Heart right ventricle (tissue), 16 donors: Measurements from ENCODE around the gene ATP6V0D1. TPM values are rescaled to one million over a fixed set of nuclear protein-coding genes. Genes with fewer than 3 reads are reported as not detected.

ENCODE experiments used
- ATAC-seq, 8 donors: fragments of 200-7000 bp; cut with Tn5 transposase; one replicate each; pipeline ENCODE4 v1.9.1; 2020; ENCODE audit warnings: mild to moderate bottlenecking in 8 of 8, moderate library complexity in 8 of 8, moderate number of reproducible peaks in 1 of 8
- DNase-seq, 2 donors: peaks; one replicate each; pipeline ENCODE4 v3.0.0-alpha.2; 2020
- H3K27ac ChIP-seq, 10 donors: fragments of 200-600 bp; sonication (generic) in 2 of 10; one replicate each; pipeline versions ENCODE4 v1.5.0 to v1.8.0; 2020 to 2022; ENCODE audit warnings: mild to moderate bottlenecking in 3 of 10
- H3K27me3 ChIP-seq, 7 donors: fragments of 200-600 bp; one replicate each; pipeline ENCODE4 v1.8.0; 2021 to 2022; ENCODE audit warnings: mild to moderate bottlenecking in 2 of 7
- H3K36me3 ChIP-seq, 9 donors: fragments of 200-600 bp; sonication (generic) in 1 of 9; one replicate each; pipeline versions ENCODE4 v1.5.0 to v1.8.0; 2020 to 2022; ENCODE audit warnings: mild to moderate bottlenecking in 2 of 9
- H3K4me1 ChIP-seq, 9 donors: fragments of 200-600 bp; sonication (generic) in 1 of 9; one replicate each; pipeline versions ENCODE4 v1.5.0 to v1.8.0; 2020 to 2022; ENCODE audit warnings: mild to moderate bottlenecking in 4 of 9
- H3K4me3 ChIP-seq, 10 donors: fragments of 200-600 bp; sonication (generic) in 2 of 10; one replicate each; pipeline versions ENCODE4 v1.5.0 to v1.8.0; 2020 to 2022; ENCODE audit warnings: mild to moderate bottlenecking in 7 of 10, moderate library complexity in 2 of 10
- H3K9me3 ChIP-seq, 11 donors: fragments of 200-600 bp in 10 of 11; sonication (generic) in 2 of 11; one replicate each; pipeline versions ENCODE4 v1.5.0 to v1.8.0; 2013 to 2022; ENCODE audit warnings: mild to moderate bottlenecking in 2 of 11, control low read depth in 1 of 11, moderate library complexity in 1 of 11
- CTCF ChIP-seq, 9 donors: fragments of 200-600 bp; sonication (generic) in 2 of 9; IDR thresholded peaks; one replicate each; pipeline versions ENCODE4 v1.5.0 to v1.8.0; 2021 to 2022; ENCODE audit warnings: antibody characterized with exemption in 9 of 9, mild to moderate bottlenecking in 5 of 9, moderate library complexity in 1 of 9
- WGBS, 2 donors: extraction: QIAGEN DNeasy Blood & Tissue Kit; methylation state at CpG; one replicate each; pipeline ENCODE4 v1.1.7; 2013; ENCODE audit warnings: inconsistent platforms in 1 of 2; 5-methylcytosine and 5-hydroxymethylcytosine counted together
- intact Hi-C, 10 donors: fragments of 100-400 bp; cut with DNase I; formaldehyde crosslinking; loops; one replicate each; pipeline versions ENCODE4 v1.11.1 to v1.14.2; 2022
- polyA plus RNA-seq, 2 donors: library from polyadenylated mRNA; stranded (reverse); fragments of 200-250 nt; gene quantifications; one replicate each; pipeline ENCODE4 v1.2.3, GENCODE V29; 2013
- total RNA-seq, 10 donors: library from RNA; stranded (reverse); fragmentation: NEBNext Ultra II Directional in 3 of 10; extraction: Animal tissue kit (Norgen Biotek cat#: 25700) in 3 of 10; gene quantifications; one replicate each; pipeline versions ENCODE4 v1.2.1 to v1.2.4, GENCODE V29; 2021 to 2023
- donor health status: Arrhythmogenic right ventricular cardiomyopathy.
- donor health status: ischemic (EF 13 %, LVEDD 7.1; RV severe dilation, severe dysfunction).
- donor health status: healthy with polysubstance abuse.
- donor health status: DM: no; HTN: yes; CAD: no.
- donor health status: DM: no; HTN: no; CAD: no.
- donor health status: ischemic (EF 25% LVEDD 6.9; RV normal size, moderate dysfunction).
- donor health status: ischemic (EF 25% LVEDD 5.7; RV mildly dilated, moderate dysfunction).
- donor health status: healthy.
- donor health status: DM: yes; HTN: yes; CAD: no.
- donor health status: Ischemic cardiomyopathy.
- donor health status: ischemic (EF 35%, LVEDD 5.7; RV mildly dilated, moderate dysfunction).
- donor health status: nonischemic (EF 11% LVEDD 7.7; RV severe dilation, severe dysfunction).
- donor health status: DM: yes; HTN: yes; CAD: no.
- donor health status: PGD.
- donor health status: ischemic (EF 29% LVEDD 5.4; RV normal size, mild dysfunction).
- donor health status: nonischemic (EF 23%, LVEDD 6.1; RV moderate dilation, normal function).

ATP6V0D1 gene
- total and polyA plus RNA-seq, 12 donors = 12.8 to 84.7 (median 67.5) TPM

GRCh38 chr16:67436640-67437193 lies 44.2 kb downstream of the ATP6V0D1 start:
- peaks cover 3 to 22% (median 15%) of the 10 kb centered on the region in 9 donors for H3K4me1 ChIP-seq
- no peak for ATAC-seq
- H3K9me3 ChIP-seq = no peaks in the 10 kb centered on the region
- H3K36me3 ChIP-seq = peaks cover 0 to 53% (median 12%) of the 10 kb centered on the region in 9 donors
- no peak for TF ChIP-seq CTCF (IDR thresholded peaks at IDR 0.05)
- peaks cover 0 to 15% (median 0%) of the 10 kb centered on the region in 7 donors for H3K27me3 ChIP-seq
- intact Hi-C loops = no loop called here
- DNase-seq = no peak
- 96% methylated on average over 23 of the region's 23 CpGs for WGBS, 2 donors
- H3K27ac ChIP-seq = no peak overlapping the region
- no peak overlapping the region for H3K4me3 ChIP-seq

- ATAC-seq (no peak), DNase-seq (no peak)
- WGBS, 2 donors = 94 to 97% methylated on average over 16 of the region's 16 CpGs
- Histone ChIP-seq H3K4me3 (no peak overlapping the region), H3K9me3 (no peaks in the 10 kb centered on the region), H3K36me3 (peaks cover 0 to 46% (median 12%) of the 10 kb centered on the region in 9 donors), H3K27me3 (peaks cover 0 to 23% (median 0%) of the 10 kb centered on the region in 7 donors), H3K4me1 (peaks cover 0 to 19% (median 13%) of the 10 kb centered on the region in 9 donors), H3K27ac (no peak overlapping the region)
- TF ChIP-seq CTCF (IDR thresholded peaks at IDR 0.05) = no peak
- intact Hi-C loops = no loop called here
Observed at GRCh38 chr16:67435758-67436164, 45.2 kb downstream of the ATP6V0D1 start.

GRCh38 chr16:67433131-67433719 lies 47.7 kb downstream of the ATP6V0D1 start:
- no peak for DNase-seq
- no peak for TF ChIP-seq CTCF (IDR thresholded peaks at IDR 0.05)
- peaks cover 0 to 22% (median 0%) of the 10 kb centered on the region in 9 donors for H3K36me3 ChIP-seq
- H3K27me3 ChIP-seq = peaks cover 0 to 48% (median 9%) of the 10 kb centered on the region in 7 donors
- 91 to 95% methylated on average over 5 of the region's 5 CpGs for WGBS, 2 donors
- intact Hi-C loops = loop anchor here in 1 of 10 donors (5.0 kb wide), 1 partner anchor 34 kb away; no protein-coding TSS in a partner anchor
- no peak for ATAC-seq
- no peak overlapping the region for H3K4me3 ChIP-seq
- H3K9me3 ChIP-seq = no peaks in the 10 kb centered on the region
- H3K27ac ChIP-seq = no peak overlapping the region
- peaks cover 8 to 27% (median 23%) of the 10 kb centered on the region in 9 donors for H3K4me1 ChIP-seq

- Histone ChIP-seq H3K9me3 (no peaks in the 10 kb centered on the region), H3K27me3 (peaks cover 0 to 55% (median 11%) of the 10 kb centered on the region in 7 donors), H3K4me3 (peak overlapping the region in 2 of 10 donors; percentile 56 to 62), H3K27ac (no peak overlapping the region), H3K36me3 (peaks cover 0 to 15% (median 0%) of the 10 kb centered on the region in 9 donors), H3K4me1 (peaks cover 8 to 34% (median 26%) of the 10 kb centered on the region in 9 donors)
- DNase-seq = no peak
- intact Hi-C loops = loop anchor here in 1 of 10 donors (5.0 kb wide), 1 partner anchor 35 kb away; no protein-coding TSS in a partner anchor
- WGBS, 2 donors = 68 to 73% methylated on average over 5 of the region's 5 CpGs
- no peak for ATAC-seq
- TF ChIP-seq CTCF (IDR thresholded peaks at IDR 0.05) = no peak
Observed at GRCh38 chr16:67432506-67432890, 48.5 kb downstream of the ATP6V0D1 start.
